Ishikawa (cell line): ENCODE measurements around the gene GALNT9.

ENCODE experiments used
- CEBPB ChIP-seq: IDR thresholded peaks from 2 replicates; pipeline ENCODE4 v1.6.1; 2012
- CREB1 ChIP-seq: IDR thresholded peaks from 2 replicates; pipeline ENCODE4 v1.6.1; 2012; ENCODE audit warnings: low read depth
- EGR1 ChIP-seq: IDR thresholded peaks from 2 replicates; pipeline ENCODE4 v1.6.1; 2012
- MAX ChIP-seq: IDR thresholded peaks from 2 replicates; pipeline ENCODE4 v1.6.1; 2012
- NFIC ChIP-seq: IDR thresholded peaks from 2 replicates; pipeline ENCODE4 v1.6.1; 2012
- RAD21 ChIP-seq: IDR thresholded peaks from 2 replicates; pipeline ENCODE4 v1.6.1; 2012; ENCODE audit warnings: low read depth
- TAF1 ChIP-seq: IDR thresholded peaks from 2 replicates; pipeline ENCODE4 v1.6.1; 2012; ENCODE audit warnings: low read depth, mild to moderate bottlenecking
- TCF12 ChIP-seq: IDR thresholded peaks from 2 replicates; pipeline ENCODE4 v1.6.1; 2012; ENCODE audit warnings: low read depth
- YY1 ChIP-seq: IDR thresholded peaks from 2 replicates; pipeline ENCODE4 v1.6.1; 2012; ENCODE audit warnings: low read depth
- ZBTB7A ChIP-seq: IDR thresholded peaks from 2 replicates; pipeline ENCODE4 v1.6.1; 2012; ENCODE audit warnings: low read depth
- TF ChIP-seq, protein P1 (sequence below): IDR thresholded peaks from 2 replicates; pipeline ENCODE4 v1.6.1; 2012; ENCODE audit warnings: low read depth, mild to moderate bottlenecking

DNA sequence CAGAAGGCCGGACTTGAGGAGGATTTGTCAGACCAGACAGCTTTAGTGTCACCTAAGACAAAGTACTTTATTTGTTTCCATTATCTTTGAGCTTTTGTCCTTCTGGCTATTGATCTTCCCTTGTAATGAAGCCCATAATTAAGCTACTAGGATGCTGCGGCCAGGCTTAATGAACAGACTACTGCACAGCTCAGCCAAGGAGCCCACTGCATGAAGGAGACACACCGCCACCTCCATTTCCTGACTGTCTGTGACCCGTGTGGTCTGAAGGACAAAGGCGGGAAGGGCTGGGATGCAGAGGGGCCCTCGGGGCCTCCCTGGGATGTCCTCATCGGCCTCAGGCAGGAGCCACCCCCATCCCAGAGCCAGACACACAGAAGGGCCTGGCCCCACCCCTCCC is 31.0 kb upstream of the GALNT9 start:
- TF ChIP-seq MAX (no peak), RAD21 (no peak), EGR1 (no peak), CEBPB (no peak), YY1 (no peak), TAF1 (no peak), TCF12 (no peak), ZBTB7A (no peak), NFIC (no peak), CREB1 (no peak)
- TF ChIP-seq, protein P1, sequence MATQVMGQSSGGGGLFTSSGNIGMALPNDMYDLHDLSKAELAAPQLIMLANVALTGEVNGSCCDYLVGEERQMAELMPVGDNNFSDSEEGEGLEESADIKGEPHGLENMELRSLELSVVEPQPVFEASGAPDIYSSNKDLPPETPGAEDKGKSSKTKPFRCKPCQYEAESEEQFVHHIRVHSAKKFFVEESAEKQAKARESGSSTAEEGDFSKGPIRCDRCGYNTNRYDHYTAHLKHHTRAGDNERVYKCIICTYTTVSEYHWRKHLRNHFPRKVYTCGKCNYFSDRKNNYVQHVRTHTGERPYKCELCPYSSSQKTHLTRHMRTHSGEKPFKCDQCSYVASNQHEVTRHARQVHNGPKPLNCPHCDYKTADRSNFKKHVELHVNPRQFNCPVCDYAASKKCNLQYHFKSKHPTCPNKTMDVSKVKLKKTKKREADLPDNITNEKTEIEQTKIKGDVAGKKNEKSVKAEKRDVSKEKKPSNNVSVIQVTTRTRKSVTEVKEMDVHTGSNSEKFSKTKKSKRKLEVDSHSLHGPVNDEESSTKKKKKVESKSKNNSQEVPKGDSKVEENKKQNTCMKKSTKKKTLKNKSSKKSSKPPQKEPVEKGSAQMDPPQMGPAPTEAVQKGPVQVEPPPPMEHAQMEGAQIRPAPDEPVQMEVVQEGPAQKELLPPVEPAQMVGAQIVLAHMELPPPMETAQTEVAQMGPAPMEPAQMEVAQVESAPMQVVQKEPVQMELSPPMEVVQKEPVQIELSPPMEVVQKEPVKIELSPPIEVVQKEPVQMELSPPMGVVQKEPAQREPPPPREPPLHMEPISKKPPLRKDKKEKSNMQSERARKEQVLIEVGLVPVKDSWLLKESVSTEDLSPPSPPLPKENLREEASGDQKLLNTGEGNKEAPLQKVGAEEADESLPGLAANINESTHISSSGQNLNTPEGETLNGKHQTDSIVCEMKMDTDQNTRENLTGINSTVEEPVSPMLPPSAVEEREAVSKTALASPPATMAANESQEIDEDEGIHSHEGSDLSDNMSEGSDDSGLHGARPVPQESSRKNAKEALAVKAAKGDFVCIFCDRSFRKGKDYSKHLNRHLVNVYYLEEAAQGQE: no peak
